IPS DF 4.7 (cell line): ENCODE results near the gene USP15.
A peak's percentile ranks its signal among the peaks of the same experiment; 100 is the strongest.

Source experiments
- DNase-seq: peaks from one replicate; pipeline ENCODE4 v3.0.0-alpha.2; 2013; ENCODE audit warnings: low spot score; ENCODE audit errors: extremely low read depth

The USP15 gene

DNA sequence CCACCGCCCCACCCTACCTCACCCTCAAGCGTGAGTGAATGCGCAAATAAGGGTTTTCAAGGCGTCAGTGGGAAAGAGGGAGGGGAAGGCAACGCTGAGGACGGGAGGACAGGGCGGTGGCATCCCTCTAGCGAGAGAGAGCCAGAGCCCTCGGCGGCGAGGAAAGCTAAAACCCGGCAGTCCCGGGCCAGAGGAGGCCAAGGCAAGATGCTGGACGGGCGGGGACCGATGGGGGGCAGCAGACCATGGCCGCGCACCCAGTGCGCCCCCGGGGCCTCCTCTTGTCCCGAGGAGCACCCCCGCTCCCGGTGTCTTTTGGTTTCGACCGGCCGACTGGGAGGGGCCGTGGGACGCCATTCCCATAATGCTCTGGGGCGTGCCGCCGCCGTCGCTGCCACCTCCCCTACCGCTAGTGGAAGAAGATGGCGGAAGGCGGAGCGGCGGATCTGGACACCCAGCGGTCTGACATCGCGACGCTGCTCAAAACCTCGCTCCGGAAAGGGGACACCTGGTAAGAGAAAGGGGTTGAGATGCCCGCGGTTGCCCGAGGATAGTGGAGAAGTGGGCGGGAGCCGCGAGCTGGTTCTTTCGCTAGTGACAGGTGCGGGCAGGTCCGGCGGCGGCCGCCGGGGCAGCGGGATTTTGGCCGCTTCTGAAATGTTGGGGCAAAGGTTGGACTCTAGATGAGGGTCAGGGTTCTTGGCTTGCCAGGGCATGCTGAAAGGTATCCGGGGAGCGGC, at the start of gene USP15:
TSS of gene USP15 (plus strand) at position 412 of the 740 bp plus-strand sequence. CDS start at position 423, 11 bp downstream.
- DNase-seq, result peak; percentile 75

GRCh38 chr12:62210422-62210821, 49.8 kb upstream of the USP15 start:
- DNase-seq, result no peak

DNA sequence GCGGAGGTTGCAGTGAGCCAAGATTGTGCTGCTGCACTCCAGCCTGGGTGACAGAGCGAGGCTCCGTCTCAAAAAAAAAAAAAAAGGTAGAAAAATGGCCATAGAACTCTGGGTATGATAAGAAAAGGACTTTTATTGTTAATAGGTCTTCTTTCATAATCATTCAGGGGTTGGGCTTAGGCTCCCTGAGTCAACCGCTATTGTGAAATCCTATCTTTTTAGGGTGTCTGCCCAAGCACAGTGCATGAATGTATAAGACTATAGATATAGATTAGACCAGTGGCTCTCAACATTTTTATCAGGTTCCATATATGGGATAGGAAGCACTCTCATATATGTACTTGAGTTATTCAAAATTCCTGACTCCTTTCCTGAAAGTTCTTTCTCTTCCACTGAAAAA, 48.7 kb upstream of the USP15 start:
- no peak for DNase-seq

DNA sequence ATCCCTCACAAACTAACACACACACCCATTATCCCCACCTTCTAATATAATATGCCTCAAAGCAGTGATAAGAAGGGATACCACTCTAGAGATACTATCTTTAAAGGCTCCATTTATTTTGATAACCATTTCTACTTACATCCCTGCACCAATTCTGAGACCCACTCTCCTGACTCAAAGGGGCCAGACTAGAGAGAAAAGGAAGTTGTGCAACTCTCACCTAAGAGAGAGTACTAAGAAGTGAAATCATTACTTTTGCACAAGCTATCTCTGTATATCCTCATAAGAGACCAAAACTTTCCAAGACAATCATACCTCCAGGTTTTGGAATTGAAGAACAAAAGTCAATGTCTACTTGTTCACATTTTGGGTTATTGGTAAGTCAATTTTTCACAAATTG, 45.4 kb upstream of the USP15 start:
- DNase-seq, result no peak

DNA sequence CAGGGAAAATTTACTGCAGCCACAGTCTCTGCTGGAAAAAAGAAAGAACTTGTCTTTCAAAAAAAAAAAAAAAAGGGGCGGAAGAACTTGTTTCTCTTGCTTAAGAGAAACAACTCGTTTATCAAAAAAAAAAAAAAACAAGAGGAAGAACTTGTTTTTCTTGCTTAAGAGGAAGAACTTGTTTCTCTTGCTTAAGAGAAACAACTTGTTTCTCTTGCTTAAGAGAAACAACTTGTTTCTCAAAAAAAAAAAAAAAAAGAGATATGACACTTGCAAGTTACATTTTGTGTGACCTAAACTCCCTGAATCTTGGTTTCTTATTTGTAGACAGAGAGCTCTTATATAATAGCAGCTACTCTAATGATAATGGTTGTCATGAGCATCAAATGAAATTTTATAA, 44.7 kb upstream of the USP15 start:
- DNase-seq, result no peak

DNA sequence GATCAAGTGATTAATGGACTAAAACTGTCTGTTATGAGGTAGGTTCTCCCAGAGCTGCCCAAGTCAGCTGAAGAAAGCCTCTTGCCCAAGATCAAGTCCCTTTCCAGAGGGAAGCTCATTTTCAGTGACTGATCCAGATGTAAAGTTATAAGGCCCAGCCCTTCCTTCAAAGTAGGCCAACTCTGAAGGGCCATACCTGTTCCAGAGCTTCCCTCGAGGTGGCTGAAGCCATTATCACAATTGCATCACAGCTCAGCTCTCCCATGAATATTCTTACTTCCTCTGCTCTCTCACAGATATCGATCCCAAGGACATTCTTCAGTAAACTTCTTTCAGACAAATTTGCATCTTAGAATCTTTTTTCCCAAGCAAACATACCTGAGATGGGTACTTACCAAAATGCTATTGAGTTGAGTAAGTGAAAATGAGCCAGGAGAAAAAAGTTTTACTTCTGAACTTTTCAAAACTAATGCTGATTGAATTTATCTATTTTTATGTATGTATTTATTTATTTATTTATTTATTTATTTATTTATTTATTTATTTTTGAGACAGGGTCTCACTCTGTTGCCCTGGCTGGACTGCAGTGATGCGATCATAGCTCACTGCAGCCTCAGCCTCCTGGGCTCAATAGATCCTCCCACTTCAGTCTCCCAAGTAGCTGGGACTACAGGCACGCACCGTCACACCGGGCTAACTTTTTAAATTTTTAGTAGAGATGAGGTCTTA, 42.6 kb upstream of the USP15 start:
- no peak for DNase-seq

- DNase-seq, result no peak
Observed at GRCh38 chr12:62221107-62221506, 39.1 kb upstream of the USP15 start.

DNA sequence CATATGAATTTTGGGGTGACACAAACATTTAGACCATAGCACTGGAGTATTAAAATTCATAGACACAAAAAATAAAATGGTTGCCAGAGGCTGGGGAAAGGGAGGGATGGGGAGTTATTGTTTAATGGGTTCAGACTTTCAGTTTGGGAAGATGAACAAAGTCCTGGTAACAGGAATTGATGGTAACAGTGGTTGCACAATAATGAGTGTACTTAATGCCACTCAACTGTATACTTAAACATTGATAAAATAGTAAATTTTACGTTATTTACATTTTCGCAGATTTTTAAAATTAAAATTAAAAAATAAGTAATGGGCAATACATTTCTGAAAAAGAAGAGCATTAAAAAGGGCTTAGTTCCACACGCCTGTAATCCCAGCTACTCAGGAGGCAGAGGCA, 35.6 kb upstream of the USP15 start:
- no peak for DNase-seq

DNA sequence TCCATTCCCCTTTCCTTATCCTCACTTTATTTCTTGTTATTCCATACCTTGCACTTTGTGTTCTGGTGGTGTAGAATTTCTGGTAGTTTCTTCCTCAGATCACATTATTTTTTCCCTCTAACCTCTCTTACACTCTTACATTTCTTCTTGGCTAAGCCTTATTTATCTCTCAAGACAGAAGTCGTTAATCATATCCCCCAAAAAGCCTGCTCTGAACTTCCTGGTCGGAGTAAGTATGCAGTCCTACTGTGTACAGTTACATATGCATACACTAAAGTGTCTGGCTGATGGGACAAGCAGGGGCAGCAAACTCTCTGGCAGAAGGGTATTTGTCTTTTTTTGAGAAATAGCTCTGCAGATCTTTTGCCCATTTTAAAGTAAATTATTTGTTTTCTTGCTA, 33.1 kb upstream of the USP15 start:
- DNase-seq, result no peak

- DNase-seq, result no peak
Observed at GRCh38 chr12:62230652-62231051, 29.6 kb upstream of the USP15 start.

DNA sequence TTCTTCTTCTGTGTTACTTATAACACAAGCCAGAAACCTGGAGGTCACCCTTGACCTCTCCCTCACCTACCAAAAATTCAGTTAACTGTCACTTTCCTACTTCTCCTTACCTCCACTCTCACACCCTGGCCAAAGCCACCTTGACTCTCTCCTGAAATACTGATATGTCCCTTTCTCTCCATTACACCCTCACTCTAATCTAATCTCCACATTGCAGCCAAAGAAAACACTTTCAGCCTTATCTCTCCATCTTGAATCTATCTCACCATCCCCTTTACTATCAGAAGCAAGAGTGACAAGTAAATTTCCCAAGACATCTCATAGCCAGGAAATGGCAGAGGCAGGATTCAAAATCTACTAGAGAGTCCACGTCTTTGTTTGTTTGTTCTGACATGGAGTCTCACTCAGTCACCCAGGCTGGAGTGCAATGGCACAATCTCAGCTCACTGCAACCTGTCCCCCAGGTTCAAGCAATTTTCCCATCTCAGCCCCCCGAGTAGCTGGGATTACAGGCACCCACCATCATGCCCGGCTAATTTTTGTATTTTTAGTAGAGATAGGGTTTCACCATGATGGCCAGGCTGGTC, 28.0 kb upstream of the USP15 start:
- no peak for DNase-seq

DNA sequence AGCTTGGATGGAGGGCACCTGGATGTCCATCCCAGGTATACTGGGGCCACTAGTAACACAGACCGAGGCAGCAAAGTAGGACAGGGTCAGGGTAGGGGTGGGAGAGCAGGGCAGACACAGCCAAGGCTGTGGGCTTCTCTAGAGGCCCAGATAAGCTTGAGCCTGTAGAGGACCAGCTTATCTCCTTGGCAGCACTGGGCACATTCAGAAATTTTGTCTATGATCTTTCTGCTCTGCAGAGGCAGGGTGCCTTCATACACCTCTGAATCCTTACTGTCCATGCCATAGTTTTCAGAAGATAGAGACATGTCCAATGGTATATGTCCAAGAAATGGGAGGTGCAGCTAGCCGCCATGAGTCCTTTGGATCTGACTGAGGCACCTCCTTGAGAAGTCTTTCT, 26.4 kb upstream of the USP15 start:
- no peak for DNase-seq

DNA sequence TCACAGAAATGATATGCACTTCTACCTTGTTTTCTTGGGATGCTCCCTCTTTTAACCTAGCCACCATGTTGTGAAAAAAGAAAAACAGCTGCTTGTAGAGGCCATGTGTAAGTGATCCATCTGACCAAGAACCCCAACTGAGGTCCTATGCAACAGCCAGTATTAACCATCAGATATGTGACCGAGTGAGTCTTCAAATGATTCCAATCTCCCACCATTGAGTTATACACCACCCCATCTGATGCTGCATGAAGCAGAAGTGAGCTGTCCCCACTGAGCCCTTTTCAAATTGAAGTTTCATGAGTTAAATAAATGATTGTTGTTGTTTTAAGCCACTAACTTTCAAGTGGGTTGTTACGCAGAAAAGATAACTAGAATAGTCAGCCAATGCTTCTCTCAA, 20.6 kb upstream of the USP15 start:
- no peak for DNase-seq

- no peak for DNase-seq
Observed at GRCh38 chr12:62247281-62248045, 12.7 kb upstream of the USP15 start.

DNA sequence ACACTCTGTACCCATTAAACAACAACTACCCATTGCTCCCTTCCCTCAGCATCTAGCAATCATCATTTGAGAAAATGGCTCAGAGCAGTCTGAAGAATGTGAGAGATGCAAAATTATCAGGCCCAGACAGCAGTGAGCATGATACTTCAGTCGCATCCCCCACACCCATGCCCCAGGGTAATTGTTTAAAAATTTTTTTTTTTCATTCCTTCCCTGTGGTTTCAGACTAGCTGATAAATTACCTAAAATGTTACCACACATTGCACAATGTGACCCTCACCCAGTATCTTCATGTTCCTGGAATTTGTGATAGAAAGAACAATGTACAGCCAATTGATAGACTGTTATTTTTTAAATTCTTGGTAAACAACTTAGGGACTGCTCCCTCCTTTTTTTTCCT, 11.3 kb upstream of the USP15 start:
- no peak for DNase-seq

GRCh38 chr12:62249419-62249818, 10.8 kb upstream of the USP15 start:
- no peak for DNase-seq

- no peak for DNase-seq
Observed at GRCh38 chr12:62250671-62251608, 9.3 kb upstream of the USP15 start.

- DNase-seq, result no peak
Observed at GRCh38 chr12:62251609-62251958, 8.6 kb upstream of the USP15 start.

- no peak for DNase-seq
Observed at GRCh38 chr12:62252576-62252975, 7.6 kb upstream of the USP15 start.

DNA sequence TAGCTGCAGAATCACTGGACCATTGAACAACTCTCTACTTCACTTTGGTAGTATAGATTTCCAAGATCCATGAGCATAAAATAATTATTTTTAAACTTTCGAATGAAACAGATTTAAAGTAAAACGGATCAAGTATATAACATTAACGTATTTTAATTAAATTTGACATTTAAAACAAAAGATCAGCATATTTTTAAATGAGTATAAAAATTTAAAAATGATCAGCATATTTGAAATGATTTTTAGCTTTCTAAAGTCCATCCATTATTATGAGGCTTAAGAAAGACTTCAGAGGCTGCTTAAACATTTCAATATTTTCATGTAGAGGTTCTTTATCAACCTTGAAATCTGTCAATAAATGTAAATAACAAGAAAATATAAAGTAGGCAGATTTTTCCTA, 5.2 kb upstream of the USP15 start:
- no peak for DNase-seq
